Activated B cell treated with CpG ODN at 0.5 μM for 24 hours (primary cell): ENCODE data around the gene PCDHB4. TPM values are rescaled to one million over a fixed set of nuclear protein-coding genes. Genes with fewer than 3 reads are reported as not detected.

Experiments used
- ATAC-seq: fragments of 200-7000 bp; cut with Tn5 transposase; one replicate; pipeline ENCODE4 v1.10.0; 2021; ENCODE audit warnings: low read depth, mild to moderate bottlenecking, moderate library complexity
- CTCF ChIA-PET: fragments of 350-600 bp; sonication (Branson Sonifier 250); formaldehyde crosslinking; loops from one replicate; lab custom pipeline; 2021; ENCODE audit warnings: antibody characterized with exemption; lab: Charles Lee
- POLR2A ChIA-PET: fragments of 350-600 bp; sonication (Branson Sonifier 250); formaldehyde crosslinking; loops from one replicate; lab custom pipeline; 2021; ENCODE audit warnings: antibody characterized with exemption; lab: Charles Lee
- DNase-seq: peaks from one replicate; pipeline ENCODE4 v3.0.0; 2022
- H3K27ac Mint-ChIP-seq: one replicate; pipeline ENCODE4 v1.8.0; 2020; ENCODE audit warnings: mixed read lengths
- H3K27me3 Mint-ChIP-seq: one replicate; pipeline ENCODE4 v1.8.0; 2021; ENCODE audit warnings: mixed read lengths
- H3K36me3 Mint-ChIP-seq: one replicate; pipeline ENCODE4 v1.8.0; 2021; ENCODE audit warnings: low read depth, mixed read lengths
- H3K4me1 Mint-ChIP-seq: one replicate; pipeline ENCODE4 v1.8.0; 2021; ENCODE audit warnings: mixed read lengths
- H3K4me3 Mint-ChIP-seq: one replicate; pipeline ENCODE4 v1.8.0; 2020; ENCODE audit warnings: mild to moderate bottlenecking, mixed read lengths
- H3K9me3 Mint-ChIP-seq: one replicate; pipeline ENCODE4 v1.8.0; 2020; ENCODE audit warnings: mixed read lengths
- intact Hi-C: fragments of 100-400 bp; cut with micrococcal nuclease; formaldehyde crosslinking; loops from one replicate; pipeline ENCODE4 v1.15.1; 2024
- total RNA-seq: library from RNA; stranded (reverse); gene quantifications from 2 replicates; pipeline ENCODE4 v1.2.3, GENCODE V29; 2022
- TF ChIP-seq, protein P1 (sequence below): fragments of 200-600 bp; IDR thresholded peaks from one replicate; pipeline ENCODE4 v1.8.0; 2022; ENCODE audit warnings: antibody characterized with exemption, mild to moderate bottlenecking

The PCDHB4 gene
- not detected in 2 replicates for total RNA-seq

- no peak within 1 kb of the TSS for H3K27ac Mint-ChIP-seq
Measured at GRCh38 chr5:141121563-141121962, at the start of gene PCDHB4. PCDHB4 (plus strand) TSS chr5:141121818; CDS start chr5:141121999, 181 bp downstream.

GRCh38 chr5:141077826-141078225 is 43.8 kb upstream of the PCDHB4 start:
- Mint-ChIP-seq H3K36me3 (no peaks in the 10 kb centered on the region), H3K27ac (no peak overlapping the region), H3K27me3 (no peaks in the 10 kb centered on the region), H3K4me3 (no peak overlapping the region), H3K9me3 (peaks cover 2% of the 10 kb centered on the region), H3K4me1 (no peaks in the 10 kb centered on the region)
- ATAC-seq: no peak
- intact Hi-C loops: no loop called here
- ChIA-PET POLR2A (no interaction called here), CTCF (no interaction called here)
- TF ChIP-seq, protein P1, sequence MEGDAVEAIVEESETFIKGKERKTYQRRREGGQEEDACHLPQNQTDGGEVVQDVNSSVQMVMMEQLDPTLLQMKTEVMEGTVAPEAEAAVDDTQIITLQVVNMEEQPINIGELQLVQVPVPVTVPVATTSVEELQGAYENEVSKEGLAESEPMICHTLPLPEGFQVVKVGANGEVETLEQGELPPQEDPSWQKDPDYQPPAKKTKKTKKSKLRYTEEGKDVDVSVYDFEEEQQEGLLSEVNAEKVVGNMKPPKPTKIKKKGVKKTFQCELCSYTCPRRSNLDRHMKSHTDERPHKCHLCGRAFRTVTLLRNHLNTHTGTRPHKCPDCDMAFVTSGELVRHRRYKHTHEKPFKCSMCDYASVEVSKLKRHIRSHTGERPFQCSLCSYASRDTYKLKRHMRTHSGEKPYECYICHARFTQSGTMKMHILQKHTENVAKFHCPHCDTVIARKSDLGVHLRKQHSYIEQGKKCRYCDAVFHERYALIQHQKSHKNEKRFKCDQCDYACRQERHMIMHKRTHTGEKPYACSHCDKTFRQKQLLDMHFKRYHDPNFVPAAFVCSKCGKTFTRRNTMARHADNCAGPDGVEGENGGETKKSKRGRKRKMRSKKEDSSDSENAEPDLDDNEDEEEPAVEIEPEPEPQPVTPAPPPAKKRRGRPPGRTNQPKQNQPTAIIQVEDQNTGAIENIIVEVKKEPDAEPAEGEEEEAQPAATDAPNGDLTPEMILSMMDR: no peak
- DNase-seq: no peak

More at GRCh38 chr5:141121563-141121962, at the start of gene PCDHB4:
- ChIA-PET CTCF (no interaction called here), POLR2A (no interaction called here)
- DNase-seq (no peak), ATAC-seq (no peak)
- intact Hi-C loops: no loop called here
- no peaks in the 10 kb centered on the region for H3K36me3 Mint-ChIP-seq
- no peaks in the 10 kb centered on the region for H3K4me1 Mint-ChIP-seq
- peaks cover 6% of the 10 kb centered on the region for H3K27me3 Mint-ChIP-seq
- peaks cover 10% of the 10 kb centered on the region for H3K9me3 Mint-ChIP-seq
- TF ChIP-seq, protein P1: no peak
- H3K4me3 Mint-ChIP-seq: no peak within 1 kb of the TSS

DNA sequence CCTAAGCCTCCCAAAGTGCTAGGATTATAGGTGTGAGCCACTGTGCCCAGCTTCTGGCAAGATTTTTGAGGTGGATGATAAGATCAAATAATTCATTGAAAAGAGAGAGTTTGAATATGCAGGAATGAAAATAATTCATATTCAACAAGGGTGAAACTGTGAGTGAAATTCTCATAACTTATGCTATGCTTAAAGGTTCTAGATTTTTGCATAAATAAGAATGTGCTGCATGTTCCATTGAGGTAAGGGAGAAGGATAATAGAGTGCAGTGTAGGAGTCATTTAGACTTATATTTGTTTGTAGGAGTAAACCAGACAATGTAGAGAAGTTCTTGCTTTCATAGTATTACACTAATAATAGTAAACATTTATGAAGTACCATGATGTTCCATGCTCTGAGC is 39.4 kb upstream of the PCDHB4 start:
- Mint-ChIP-seq H3K4me1 (peaks cover 6% of the 10 kb centered on the region), H3K36me3 (no peaks in the 10 kb centered on the region), H3K27ac (no peak overlapping the region), H3K9me3 (peaks cover 2% of the 10 kb centered on the region), H3K27me3 (peaks cover 8% of the 10 kb centered on the region), H3K4me3 (no peak overlapping the region)
- ChIA-PET CTCF (no interaction called here), POLR2A (no interaction called here)
- intact Hi-C loops: no loop called here
- DNase-seq: no peak
- TF ChIP-seq, protein P1: no peak
- no peak for ATAC-seq

DNA sequence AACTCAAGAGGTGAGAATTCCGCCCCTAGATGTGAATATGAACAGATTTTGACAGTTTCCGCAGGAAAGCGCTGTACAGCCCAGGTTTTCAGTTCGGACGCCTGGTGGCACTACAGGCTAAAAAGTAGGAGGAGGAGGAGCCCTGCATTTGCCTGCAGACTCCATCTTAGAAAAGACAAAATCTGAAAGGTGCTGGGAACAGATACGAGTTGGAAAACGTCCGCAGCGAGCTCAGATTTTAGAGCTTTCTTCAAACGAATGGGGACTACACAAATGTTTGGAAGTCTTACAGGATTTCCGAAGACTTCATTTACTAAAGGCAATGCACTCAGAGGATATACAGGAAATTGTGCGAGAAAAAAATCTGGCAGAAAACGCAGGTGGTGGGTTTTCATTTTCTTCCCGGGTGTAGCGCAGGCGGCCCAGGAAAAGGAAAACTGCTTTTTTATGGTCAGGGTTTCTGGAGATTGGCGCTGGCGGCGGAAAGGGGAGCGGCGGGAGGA is 37.1 kb upstream of the PCDHB4 start:
- Mint-ChIP-seq H3K27me3 (peaks cover 8% of the 10 kb centered on the region), H3K4me3 (peak overlapping the region; percentile 74), H3K27ac (no peak overlapping the region), H3K9me3 (peaks cover 2% of the 10 kb centered on the region), H3K36me3 (no peaks in the 10 kb centered on the region), H3K4me1 (peaks cover 6% of the 10 kb centered on the region)
- ChIA-PET CTCF (no interaction called here), POLR2A (interaction anchor here (0.6 kb wide), 1 partner anchor 10 kb away, joined by 3 read pairs; the partner anchor contains the start of gene PCDHB2)
- TF ChIP-seq, protein P1: no peak
- ATAC-seq: no peak
- intact Hi-C loops: no loop called here
- DNase-seq: no peak

GRCh38 chr5:141094481-141095262 is 26.9 kb upstream of the PCDHB4 start, which contains the start of gene PCDHB2:
PCDHB2 (plus strand) TSS chr5:141094615; CDS start chr5:141094791, 176 bp downstream.
- POLR2A ChIA-PET: interaction anchor here (0.6 kb wide), 1 partner anchor 11 kb away, joined by 3 read pairs; no protein-coding TSS in a partner anchor
- intact Hi-C loops: no loop called here
- H3K36me3 Mint-ChIP-seq: no peaks in the 10 kb centered on the region
- TF ChIP-seq, protein P1: no peak
- CTCF ChIA-PET: no interaction called here
- no peak for ATAC-seq
- peaks cover 15% of the 10 kb centered on the region for H3K9me3 Mint-ChIP-seq
- H3K27ac Mint-ChIP-seq: no peak within 1 kb of the TSS
- no peak for DNase-seq
- H3K27me3 Mint-ChIP-seq: peaks cover 29% of the 10 kb centered on the region
- H3K4me1 Mint-ChIP-seq: no peaks in the 10 kb centered on the region
- H3K4me3 Mint-ChIP-seq: no peak within 1 kb of the TSS
